Thoracic aorta (tissue), 2 donors: ENCODE measurements around the gene M1AP. TPM values are rescaled to one million over a fixed set of nuclear protein-coding genes. Genes with fewer than 3 reads are reported as not detected.
A peak's percentile ranks its signal among the peaks of the same experiment; 100 is the strongest.

Experiments
- ATAC-seq: fragments of 150-250 bp; one replicate; pipeline ENCODE4 v1.8.0; 2017; ENCODE audit warnings: low read depth; ENCODE audit not compliant: insufficient number of reproducible peaks, low FRiP score
- DNase-seq: peaks from one replicate; pipeline ENCODE4 v3.0.0-alpha.2; 2020; ENCODE audit warnings: low spot score
- H3K27ac ChIP-seq, 2 donors: fragments of 200-600 bp; sonication (generic); 1 replicate in 1 of 2; 2 replicates in 1 of 2; pipeline ENCODE4 v1.5.1; 2016; ENCODE audit warnings: mild to moderate bottlenecking in 2 of 2, moderate library complexity in 2 of 2
- H3K27me3 ChIP-seq: fragments of 200-600 bp; sonication (generic); replicated peaks from 2 replicates; pipeline ENCODE4 v1.6.0; 2016; ENCODE audit warnings: mild to moderate bottlenecking; ENCODE audit not compliant: insufficient read depth
- H3K36me3 ChIP-seq: fragments of 200-600 bp; sonication (generic); one replicate; pipeline ENCODE4 v1.5.1; 2016
- H3K4me1 ChIP-seq, 2 donors: fragments of 200-600 bp; sonication (generic); 1 replicate in 1 of 2; 2 replicates in 1 of 2; pipeline versions ENCODE4 v1.5.1 to v1.6.0; 2016; ENCODE audit warnings: low read depth in 2 of 2, mild to moderate bottlenecking in 1 of 2; ENCODE audit not compliant: control insufficient read depth in 1 of 2
- H3K4me3 ChIP-seq: fragments of 200-600 bp; sonication (generic); 2 replicates; pipeline ENCODE4 v1.5.1; 2016; ENCODE audit warnings: mild to moderate bottlenecking
- H3K9me3 ChIP-seq: fragments of 200-600 bp; sonication (generic); 2 replicates; pipeline ENCODE4 v1.5.1; 2016
- CTCF ChIP-seq: fragments of 200-600 bp; sonication (generic); IDR thresholded peaks from one replicate; pipeline ENCODE4 v1.5.1; 2019; ENCODE audit warnings: antibody characterized with exemption
- total RNA-seq, 2 donors: library from RNA; depleted of rRNA; stranded (reverse); fragments of >200 nt; gene quantifications; one replicate each; pipeline versions ENCODE4 v1.1.0 to v1.2.3, GENCODE V29; 2016

The M1AP gene
- total RNA-seq, 2 donors from 2014 or later, result 4.5 TPM; not detected in 1

- ATAC-seq (no peak), DNase-seq (no peak)
- no peak for TF ChIP-seq CTCF
Measured at GRCh38 chr2:74525717-74526648, 122.1 kb downstream of the M1AP start, which contains the start of gene DQX1. Gene DQX1, minus strand, starts transcription at chr2:74526231. Its CDS starts 502 bp downstream, at chr2:74525729.

GRCh38 chr2:74524955-74525716 lies 123.0 kb downstream of the M1AP start:
- Histone ChIP-seq H3K36me3 (peaks cover 19% of the 10 kb centered on the region), H3K27ac (no peak overlapping the region), H3K4me3 (no peak overlapping the region), H3K9me3 (no peaks in the 10 kb centered on the region), H3K4me1 (peaks cover 8 to 14% of the 10 kb centered on the region in 2 donors), H3K27me3 (no peaks in the 10 kb centered on the region)
- ATAC-seq, result no peak
- TF ChIP-seq CTCF, result no peak
- no peak for DNase-seq

More at GRCh38 chr2:74525717-74526648, 122.1 kb downstream of the M1AP start, which contains the start of gene DQX1:
- Histone ChIP-seq H3K27me3 (no peaks in the 10 kb centered on the region), H3K9me3 (no peaks in the 10 kb centered on the region), H3K27ac (no peak within 1 kb of the TSS), H3K36me3 (peaks cover 19% of the 10 kb centered on the region), H3K4me1 (peaks cover 11 to 19% of the 10 kb centered on the region in 2 donors), H3K4me3 (no peak within 1 kb of the TSS)

- H3K27me3 ChIP-seq, result peaks cover 3% of the 10 kb centered on the region
- DNase-seq (no peak), ATAC-seq (no peak)
- H3K27ac ChIP-seq, result no peak overlapping the region
- H3K4me1 ChIP-seq, result peaks cover 8 to 13% of the 10 kb centered on the region in 2 donors
- no peaks in the 10 kb centered on the region for H3K9me3 ChIP-seq
- H3K36me3 ChIP-seq, result peaks cover 19% of the 10 kb centered on the region
- TF ChIP-seq CTCF, result no peak
- no peak overlapping the region for H3K4me3 ChIP-seq
Measured at GRCh38 chr2:74524005-74524404, 124.1 kb downstream of the M1AP start.

GRCh38 chr2:74522516-74522915 lies 125.6 kb downstream of the M1AP start:
- peaks cover 12% of the 10 kb centered on the region for H3K27me3 ChIP-seq
- H3K27ac ChIP-seq, result no peak overlapping the region
- H3K36me3 ChIP-seq, result peaks cover 15% of the 10 kb centered on the region
- H3K9me3 ChIP-seq, result no peaks in the 10 kb centered on the region
- no peak for TF ChIP-seq CTCF
- DNase-seq (no peak), ATAC-seq (no peak)
- no peak overlapping the region for H3K4me3 ChIP-seq
- no peaks in the 10 kb centered on the region for H3K4me1 ChIP-seq

GRCh38 chr2:74516650-74517049 lies 131.5 kb downstream of the M1AP start:
- peaks cover 8 to 29% of the 10 kb centered on the region in 2 donors for H3K4me1 ChIP-seq
- H3K27ac ChIP-seq, result no peak overlapping the region
- H3K27me3 ChIP-seq, result peaks cover 62% of the 10 kb centered on the region
- H3K36me3 ChIP-seq, result no peaks in the 10 kb centered on the region
- no peaks in the 10 kb centered on the region for H3K9me3 ChIP-seq
- peak overlapping the region; percentile 51 for H3K4me3 ChIP-seq
- no peak for DNase-seq
- ATAC-seq, result no peak
- TF ChIP-seq CTCF, result no peak
